CD14-positive monocyte (primary cell): Measurements from ENCODE around the gene ARHGAP15. TPM values are rescaled to one million over a fixed set of nuclear protein-coding genes. Genes with fewer than 3 reads are reported as not detected.

Experiments
- DNase-seq, 3 donors: peaks; one replicate each; pipeline ENCODE4 v3.0.0-alpha.2; 2011 to 2022
- H2AFZ ChIP-seq: 2 replicates; pipeline ENCODE4 v1.6.0; 2012; ENCODE audit warnings: mild to moderate bottlenecking, low read depth, low read length, inconsistent platforms; ENCODE audit not compliant: insufficient read depth, poor library complexity, severe bottlenecking
- H3K27ac ChIP-seq, 2 donors: 1 replicate in 1 of 2; 2 replicates in 1 of 2; pipeline ENCODE4 v1.5.1; 2012 to 2013; ENCODE audit warnings: low read length in 2 of 2, control low read depth in 1 of 2, inconsistent platforms in 1 of 2, low read depth in 1 of 2, mild to moderate bottlenecking in 1 of 2
- H3K27me3 ChIP-seq, 2 donors: one replicate each; pipeline versions ENCODE4 v1.6.0 to v1.6.1; 2011 to 2013; ENCODE audit warnings: low read length in 2 of 2; ENCODE audit not compliant: control insufficient read depth in 2 of 2, insufficient read depth in 2 of 2
- H3K36me3 ChIP-seq, 2 donors: replicated peaks in 1 of 2; 1 replicate in 1 of 2; 2 replicates in 1 of 2; pipeline versions ENCODE4 v1.5.1 to v1.6.1; 2012 to 2013; ENCODE audit warnings: low read length in 2 of 2, control low read depth in 1 of 2, inconsistent platforms in 1 of 2, mild to moderate bottlenecking in 1 of 2; ENCODE audit not compliant: insufficient read depth in 2 of 2, control insufficient read depth in 1 of 2
- H3K4me1 ChIP-seq, 2 donors: 1 replicate in 1 of 2; 2 replicates in 1 of 2; pipeline versions ENCODE4 v1.5.1 to v1.6.1; 2012 to 2013; ENCODE audit warnings: low read length in 2 of 2, control low read depth in 1 of 2, inconsistent platforms in 1 of 2, mild to moderate bottlenecking in 1 of 2, moderate library complexity in 1 of 2; ENCODE audit not compliant: insufficient read depth in 2 of 2, control insufficient read depth in 1 of 2
- H3K4me2 ChIP-seq: replicated peaks from 2 replicates; pipeline ENCODE3; 2012; ENCODE audit warnings: low read length, moderate library complexity, mild to moderate bottlenecking; ENCODE audit not compliant: poor library complexity, severe bottlenecking; ENCODE audit errors: extremely low read depth
- H3K4me3 ChIP-seq, 3 experiments: fragments of 200-600 bp in 1 of 3; sonication (generic) in 1 of 3; replicated peaks in 1 of 3; 1 replicate in 2 of 3; 2 replicates in 1 of 3; pipeline ENCODE4 v1.5.1; 2011 to 2013; ENCODE audit warnings: low read length in 3 of 3, mild to moderate bottlenecking in 3 of 3, control low read depth in 2 of 3, low read depth in 2 of 3, inconsistent platforms in 1 of 3, moderate library complexity in 1 of 3
- H3K79me2 ChIP-seq: 2 replicates; pipeline ENCODE4 v1.6.0; 2012; ENCODE audit warnings: mild to moderate bottlenecking, control low read depth, inconsistent platforms, low read length, moderate library complexity; ENCODE audit not compliant: insufficient read depth
- H3K9ac ChIP-seq: 2 replicates; pipeline ENCODE4 v1.6.0; 2017; ENCODE audit warnings: low read length, mild to moderate bottlenecking; ENCODE audit not compliant: insufficient read depth, poor library complexity, severe bottlenecking
- H3K9me3 ChIP-seq, 2 donors: replicated peaks in 1 of 2; 1 replicate in 1 of 2; 2 replicates in 1 of 2; pipeline versions ENCODE4 v1.5.1 to v1.6.1; 2012 to 2013; ENCODE audit warnings: low read length in 2 of 2, control low read depth in 1 of 2; ENCODE audit not compliant: control insufficient read depth in 1 of 2, insufficient read depth in 1 of 2
- H4K20me1 ChIP-seq: 2 replicates; pipeline ENCODE4 v1.6.0; 2012; ENCODE audit warnings: mild to moderate bottlenecking, low read length, control low read depth, moderate library complexity; ENCODE audit not compliant: insufficient read depth
- H3K27ac Mint-ChIP-seq, 7 donors: one replicate each; pipeline ENCODE4 v1.8.0; 2020; ENCODE audit warnings: mild to moderate bottlenecking in 7 of 7, mixed read lengths in 7 of 7, moderate library complexity in 6 of 7, inconsistent platforms in 2 of 7
- H3K27me3 Mint-ChIP-seq, 3 donors: one replicate each; pipeline ENCODE4 v1.8.0; 2021 to 2022; ENCODE audit warnings: low read depth in 3 of 3, mild to moderate bottlenecking in 3 of 3, mixed read lengths in 3 of 3, moderate library complexity in 3 of 3, inconsistent platforms in 1 of 3
- H3K36me3 Mint-ChIP-seq, 2 donors: one replicate each; pipeline ENCODE4 v1.8.0; 2020; ENCODE audit warnings: mixed read lengths in 2 of 2, inconsistent platforms in 1 of 2, mild to moderate bottlenecking in 1 of 2
- H3K4me1 Mint-ChIP-seq: one replicate; pipeline ENCODE4 v1.8.0; 2020; ENCODE audit warnings: mild to moderate bottlenecking, mixed read lengths
- H3K4me3 Mint-ChIP-seq, 2 donors: one replicate each; pipeline ENCODE4 v1.8.0; 2020; ENCODE audit warnings: mild to moderate bottlenecking in 2 of 2, mixed read lengths in 2 of 2, moderate library complexity in 1 of 2
- H3K9me3 Mint-ChIP-seq, 7 donors: one replicate each; pipeline ENCODE4 v1.8.0; 2020 to 2022; ENCODE audit warnings: mixed read lengths in 7 of 7, mild to moderate bottlenecking in 6 of 7, moderate library complexity in 6 of 7, inconsistent platforms in 2 of 7
- CTCF ChIP-seq: fragments of 200-600 bp; IDR thresholded peaks from one replicate; pipeline ENCODE4 v1.8.0; 2022; ENCODE audit warnings: antibody characterized with exemption, mild to moderate bottlenecking
- WGBS: methylation state at CpG from one replicate; pipeline ENCODE4 v1.1.5; 2013; ENCODE audit warnings: missing lambda C conversion rate; ENCODE audit not compliant: insufficient coverage; 5-methylcytosine and 5-hydroxymethylcytosine counted together
- intact Hi-C, 2 donors: fragments of 100-400 bp; cut with micrococcal nuclease; formaldehyde crosslinking; loops; one replicate each; pipeline versions ENCODE4 v1.15.0 to v1.15.1; 2023
- polyA plus RNA-seq, 3 donors: library from polyadenylated mRNA; depleted of rRNA in 1 of 3; unstranded in 2 of 3; stranded (reverse) in 1 of 3; fragments of 300-500 nt in 2 of 3; fragments of >200 nt in 1 of 3; fragmentation: Illumina TruSeq in 2 of 3; gene quantifications; 1 replicate in 2 of 3; 2 replicates in 1 of 3; pipeline ENCODE4 v1.2.3, GENCODE V29; 2012 to 2021

The ARHGAP15 gene
- polyA plus RNA-seq, 3 donors: 35.4 to 50.9 (median 50.7) TPM

GRCh38 chr2:143530758-143531157 lies 401.5 kb downstream of the ARHGAP15 start:
- Histone ChIP-seq H3K4me2 (no peak overlapping the region), H3K27me3 (no peaks in the 10 kb centered on the region), H3K9me3 (no peaks in the 10 kb centered on the region), H3K4me1 (no peaks in the 10 kb centered on the region), H3K36me3 (peaks cover 6 to 43% of the 10 kb centered on the region in 2 donors), H4K20me1 (no peaks in the 10 kb centered on the region), H3K27ac (no peak overlapping the region), H3K79me2 (no peaks in the 10 kb centered on the region), H3K9ac (no peak overlapping the region), H2AFZ (no peak overlapping the region), H3K4me3 (no peak overlapping the region)
- no peak for TF ChIP-seq CTCF
- Mint-ChIP-seq H3K27me3 (no peaks in the 10 kb centered on the region), H3K36me3 (peaks cover 26 to 34% of the 10 kb centered on the region in 2 donors), H3K4me1 (peaks cover 3% of the 10 kb centered on the region), H3K9me3 (peaks cover 0 to 2% (median 0%) of the 10 kb centered on the region in 7 donors), H3K4me3 (no peak overlapping the region), H3K27ac (peak overlapping the region in 3 of 7 donors; percentile 13 to 20 (median 16))
- intact Hi-C loops: no loop called here
- WGBS: no CpG with 5 or more reads among the region's 2 CpGs
- DNase-seq: no peak

GRCh38 chr2:143532061-143532460 lies 402.8 kb downstream of the ARHGAP15 start:
- H3K4me3 Mint-ChIP-seq: no peak overlapping the region
- Histone ChIP-seq H3K27me3 (no peaks in the 10 kb centered on the region), H3K9ac (no peak overlapping the region), H3K4me1 (no peaks in the 10 kb centered on the region), H4K20me1 (no peaks in the 10 kb centered on the region), H3K36me3 (peaks cover 6 to 39% of the 10 kb centered on the region in 2 donors), H3K4me2 (no peak overlapping the region), H3K79me2 (no peaks in the 10 kb centered on the region), H3K4me3 (no peak overlapping the region), H3K9me3 (no peaks in the 10 kb centered on the region), H3K27ac (no peak overlapping the region), H2AFZ (no peak overlapping the region)
- DNase-seq: no peak
- no peak for TF ChIP-seq CTCF
- no peak overlapping the region for H3K27ac Mint-ChIP-seq
- intact Hi-C loops: no loop called here
- no peaks in the 10 kb centered on the region for H3K27me3 Mint-ChIP-seq
- peaks cover 3% of the 10 kb centered on the region for H3K4me1 Mint-ChIP-seq
- H3K36me3 Mint-ChIP-seq: peaks cover 31 to 39% of the 10 kb centered on the region in 2 donors
- peaks cover 0 to 9% (median 3%) of the 10 kb centered on the region in 7 donors for H3K9me3 Mint-ChIP-seq
